ENCODE measurements around the gene ZC3H4.

- no peak for TF ChIP-seq POLR2A (IDR thresholded peaks at IDR 0.05; ENCODE audit: low read depth, low read length)
- no peak for TF ChIP-seq JUN (IDR thresholded peaks at IDR 0.05; ENCODE audit: borderline replicate concordance, insufficient read depth, insufficient read length, low read depth)
- TF ChIP-seq CTCF (IDR thresholded peaks at IDR 0.05; ENCODE audit: extremely low read depth in 1 of 2, insufficient read depth in 1 of 2, low read depth in 1 of 2, low read length in 2 of 2), result no peak
- TF ChIP-seq EZH2 (IDR thresholded peaks at IDR 0.05; ENCODE audit: borderline replicate concordance, low read depth, low read length, severe bottlenecking), result no peak
- no peak for TF ChIP-seq MAX (IDR thresholded peaks at IDR 0.05; ENCODE audit: insufficient read depth, insufficient read length)
- no peak for TF ChIP-seq FOS (IDR thresholded peaks at IDR 0.05; ENCODE audit: borderline replicate concordance, insufficient read depth, low read length)
- TF ChIP-seq MYC (IDR thresholded peaks at IDR 0.05; ENCODE audit: low read depth, low read length), result no peak
- TF ChIP-seq POLR2AphosphoS5 (IDR thresholded peaks at IDR 0.05; ENCODE audit: insufficient read depth, low read depth, low read length), result no peak
- no peak for TF ChIP-seq GATA2 (IDR thresholded peaks at IDR 0.05; ENCODE audit: insufficient read depth, insufficient read length, low read depth, low read length)
Measured at GRCh38 chr19:47039239-47039874, 74.2 kb downstream of the ZC3H4 start.
